ENCODE data around the gene MAP1LC3A.

- TF ChIP-seq CTCF (IDR thresholded peaks at IDR 0.05), result no peak
- TF ChIP-seq EP300 (IDR thresholded peaks at IDR 0.05), result no peak
- TF ChIP-seq POLR2A (IDR thresholded peaks at IDR 0.05), result no peak
- no peak for TF ChIP-seq POLR2AphosphoS5 (IDR thresholded peaks at IDR 0.05)
These were observed 14.3 kb upstream of the MAP1LC3A start for GRCh38 chr20:34544109-34544796.

All from suprapubic skin (tissue), 4 donors.